Activated CD4-positive, alpha-beta T cell treated with anti-CD3 and anti-CD28 coated beads for 1 hour (primary cell): ENCODE data around the gene COLEC12.

Experiments used
- DNase-seq: peaks from one replicate; pipeline ENCODE4 v3.0.0-alpha.2; 2020

Gene COLEC12

DNA sequence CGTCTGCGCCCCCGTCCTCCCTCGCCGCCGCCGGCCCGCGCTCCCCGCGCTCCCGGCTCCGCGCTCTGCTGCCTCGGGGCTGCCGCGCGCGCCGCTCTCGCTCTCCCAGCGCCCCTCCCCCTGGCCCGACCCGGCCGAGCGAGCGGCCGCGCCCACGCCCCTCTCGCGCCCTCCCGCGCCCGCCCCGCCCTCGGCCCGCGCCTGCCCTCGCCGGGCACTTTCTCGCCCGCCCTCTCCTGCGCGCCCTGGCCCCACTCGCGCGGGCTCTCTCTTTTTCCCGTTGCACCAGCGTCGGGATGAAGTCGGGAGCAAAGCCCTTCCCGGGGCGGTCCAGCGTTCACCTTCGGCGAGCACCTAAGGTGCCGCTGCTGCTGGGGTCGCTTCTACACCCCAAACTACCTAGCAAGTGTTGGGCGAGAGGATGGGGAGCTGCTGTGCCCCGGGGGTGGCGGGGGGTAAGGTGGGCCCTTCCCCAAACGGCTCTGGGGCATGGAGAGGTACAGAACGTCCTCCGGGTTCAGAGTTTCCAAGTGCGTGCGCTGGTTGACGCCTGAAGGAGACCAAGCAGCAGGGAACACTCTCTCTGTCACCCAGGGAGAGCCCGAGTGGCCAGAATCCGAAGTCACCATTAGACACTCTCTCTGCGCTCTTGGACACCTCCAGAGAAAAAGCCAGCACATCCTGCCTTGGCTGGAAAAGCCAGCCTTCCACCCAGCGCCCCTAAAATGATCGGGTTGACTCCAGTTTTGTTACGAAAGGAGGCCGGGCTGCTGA, at the start of gene COLEC12:
Gene COLEC12 (minus strand): TSS at position 70 of the 774 bp plus-strand sequence. CDS start 187 bp downstream, outside the sequence.
- DNase-seq, result no peak

DNA sequence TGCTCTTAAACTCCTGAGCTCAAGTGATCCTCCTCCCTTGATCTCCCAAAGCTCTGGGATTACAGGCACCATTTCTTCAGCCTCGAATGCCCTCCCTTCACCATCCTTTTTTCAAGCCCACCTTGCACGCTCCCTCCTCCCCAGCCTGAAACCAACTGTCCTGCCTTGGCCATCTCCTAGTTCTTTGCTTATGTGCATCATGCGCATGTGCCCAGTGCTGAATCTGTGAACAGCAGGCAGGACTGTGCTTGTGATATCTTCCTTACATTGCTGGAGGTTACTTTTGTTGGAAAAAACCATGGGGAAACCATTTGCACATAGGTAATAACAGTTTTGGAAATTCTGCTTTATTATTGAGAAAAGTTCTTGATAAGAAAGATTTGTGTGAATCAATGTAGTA, 49.5 kb upstream of the COLEC12 start:
- no peak for DNase-seq

DNA sequence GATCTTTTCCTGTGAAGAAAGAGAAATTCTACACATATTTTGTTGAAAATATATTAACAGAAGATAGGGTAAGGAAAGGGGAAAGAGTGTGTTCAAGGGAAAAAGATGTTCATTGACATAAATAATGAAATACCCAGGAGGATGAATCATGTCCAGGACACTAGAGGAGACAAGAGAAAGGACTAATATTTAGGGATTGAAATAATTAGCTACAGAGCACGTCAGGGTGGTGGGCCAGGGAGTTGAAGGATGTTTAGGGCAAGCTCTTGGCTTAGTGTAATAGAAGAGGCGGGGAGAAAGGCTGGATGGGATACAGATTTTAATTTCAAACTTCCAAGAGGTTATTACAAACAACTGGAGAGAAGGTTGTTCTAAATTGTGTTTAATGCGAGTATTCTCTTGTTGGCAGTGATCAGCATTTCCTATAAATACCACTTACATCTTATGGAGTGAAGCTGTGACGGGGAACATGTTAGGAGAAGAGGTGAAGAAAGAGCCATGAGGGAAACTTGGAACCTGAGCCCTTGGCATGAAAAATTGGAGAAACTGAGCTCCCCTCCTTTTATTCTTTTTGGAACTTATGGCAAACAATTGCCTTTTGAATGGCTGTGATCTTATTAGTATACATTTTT, 43.1 kb upstream of the COLEC12 start:
- no peak for DNase-seq

DNA sequence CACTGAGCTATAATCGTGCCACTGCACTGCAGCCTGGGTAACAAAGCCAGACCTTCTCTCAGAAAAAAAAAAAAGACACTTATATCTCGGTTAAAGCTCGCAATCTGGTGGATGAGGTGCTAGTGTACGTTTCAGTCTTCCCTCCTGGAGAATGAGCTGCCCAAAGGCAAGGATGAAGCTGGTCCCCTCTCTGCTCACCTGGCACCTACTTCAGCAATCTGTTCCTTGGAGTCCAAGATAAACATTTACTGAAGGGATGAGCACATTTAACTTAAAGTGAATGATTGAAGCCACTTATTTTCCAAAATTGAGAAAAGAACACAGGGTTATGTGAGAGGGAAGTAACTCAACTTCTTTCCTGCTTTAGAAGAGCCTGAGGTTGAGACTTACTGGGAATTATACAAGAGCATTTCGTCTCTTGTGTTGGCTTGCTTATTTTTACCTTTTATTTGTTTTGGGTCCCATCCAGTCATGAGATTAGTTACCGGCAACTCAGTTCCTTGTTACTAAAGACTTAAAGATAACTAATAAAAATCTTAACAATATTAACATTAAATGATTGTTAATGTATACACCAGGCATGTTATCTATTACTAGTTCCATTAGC, 33.6 kb upstream of the COLEC12 start:
- no peak for DNase-seq

DNA sequence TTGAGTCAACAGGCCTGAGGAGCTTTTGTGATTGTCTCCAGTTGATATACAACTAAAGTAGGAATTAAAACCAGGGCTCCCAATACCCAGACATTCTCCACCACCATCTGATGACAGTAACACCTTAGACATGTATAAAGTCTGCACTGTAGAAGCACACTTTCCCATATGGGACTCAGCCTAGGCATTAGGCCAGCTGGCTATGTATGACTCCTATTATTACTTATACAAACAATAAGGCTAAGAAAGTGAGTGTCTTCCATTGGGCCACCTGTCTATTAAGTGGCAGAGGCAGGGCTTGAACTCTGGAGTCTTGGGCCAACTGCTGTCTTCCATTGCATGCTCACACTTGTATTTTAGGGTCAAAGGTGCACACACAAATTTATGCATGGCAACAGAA, 32.1 kb upstream of the COLEC12 start:
- DNase-seq, result no peak

DNA sequence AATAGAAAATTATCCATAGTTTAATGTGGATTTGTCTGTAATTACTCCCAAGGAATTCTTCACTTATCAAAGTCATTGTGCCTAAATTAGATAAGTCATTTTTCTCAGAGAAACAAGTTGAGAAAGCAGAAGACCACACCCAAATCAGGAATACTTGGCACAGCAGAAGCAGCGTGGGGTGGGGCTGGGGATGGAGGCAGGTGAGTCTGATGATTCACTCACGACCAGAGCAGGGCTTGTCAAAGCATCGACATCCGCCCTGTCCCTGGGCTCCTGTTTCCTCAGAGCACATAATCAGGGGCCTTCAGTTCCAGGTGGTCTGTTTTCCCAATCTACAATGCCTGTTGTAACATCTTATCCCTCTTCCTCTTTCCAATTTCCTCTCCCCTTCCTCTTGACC, 31.5 kb upstream of the COLEC12 start:
- DNase-seq, result no peak

DNA sequence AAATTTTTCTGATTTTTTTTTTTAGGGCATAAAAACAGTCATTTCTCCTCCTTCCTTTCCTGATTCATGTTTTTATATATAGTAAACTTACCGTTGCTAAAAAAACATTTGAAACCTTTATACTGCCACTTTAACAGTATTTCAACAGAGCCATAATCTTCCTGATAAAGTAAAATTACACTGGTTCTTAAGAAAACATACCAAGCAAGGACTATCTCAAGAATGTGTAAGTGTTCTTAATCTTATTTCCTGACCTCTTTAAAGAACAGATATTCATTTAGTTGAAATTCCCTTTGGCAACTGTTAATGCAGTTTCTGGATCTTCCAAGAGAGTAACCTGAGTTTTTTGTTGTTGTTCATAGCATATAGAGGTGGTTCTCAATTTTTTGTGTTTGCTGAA, 26.6 kb upstream of the COLEC12 start:
- no peak for DNase-seq

DNA sequence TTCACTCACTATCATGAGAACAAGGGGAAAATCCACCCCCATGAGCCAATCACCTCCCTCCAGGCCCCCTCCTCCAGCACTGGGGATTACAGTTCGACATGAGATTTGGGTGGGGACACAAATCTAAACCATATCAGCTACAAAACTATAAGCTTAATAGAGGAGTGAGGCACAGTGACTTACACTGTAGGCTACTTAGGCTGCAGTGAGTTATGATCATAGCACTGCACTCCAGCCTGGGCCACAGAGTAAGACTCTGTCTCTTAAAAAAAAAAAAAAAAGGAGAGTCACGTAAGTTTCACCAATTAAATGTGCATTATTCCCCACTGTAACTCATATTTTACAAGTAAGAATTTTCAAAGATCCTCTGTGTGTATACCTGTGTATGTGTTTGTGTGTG, 26.2 kb upstream of the COLEC12 start:
- DNase-seq, result no peak

DNA sequence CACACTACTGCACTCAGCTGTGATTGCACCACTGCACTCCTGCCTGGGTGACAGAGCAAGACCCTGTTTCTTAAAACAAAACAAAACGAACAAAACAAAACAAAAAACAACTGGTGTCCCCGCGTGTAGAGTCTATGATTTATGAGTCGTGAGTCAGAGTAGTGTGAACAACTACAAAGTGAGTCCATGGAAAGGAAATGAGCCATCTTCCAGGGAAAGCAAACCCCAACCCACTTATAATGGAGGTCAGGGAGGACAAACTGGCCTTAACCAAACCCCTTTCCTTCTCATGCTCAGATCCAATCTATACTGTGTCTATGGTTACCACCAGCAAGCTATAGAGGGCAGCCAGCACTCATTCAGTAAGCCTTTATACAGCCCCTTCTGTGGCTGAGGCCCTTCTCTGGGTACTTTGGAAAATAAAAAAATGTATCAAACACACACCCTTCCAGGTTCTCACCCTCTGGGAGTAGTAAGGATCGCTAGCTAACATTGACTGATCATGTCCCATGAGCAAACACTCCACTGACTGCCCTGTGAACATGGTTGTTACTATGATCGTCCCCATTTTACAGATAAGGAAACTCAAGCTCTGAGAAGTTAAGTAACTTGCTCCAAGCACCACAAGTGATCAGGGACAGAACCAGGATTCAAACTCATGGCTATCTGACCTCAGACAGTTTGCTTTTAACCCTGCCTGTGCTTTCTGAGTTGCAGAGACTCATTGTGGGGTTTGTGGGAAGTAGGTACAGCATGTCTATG, 24.7 kb upstream of the COLEC12 start:
- DNase-seq, result no peak

DNA sequence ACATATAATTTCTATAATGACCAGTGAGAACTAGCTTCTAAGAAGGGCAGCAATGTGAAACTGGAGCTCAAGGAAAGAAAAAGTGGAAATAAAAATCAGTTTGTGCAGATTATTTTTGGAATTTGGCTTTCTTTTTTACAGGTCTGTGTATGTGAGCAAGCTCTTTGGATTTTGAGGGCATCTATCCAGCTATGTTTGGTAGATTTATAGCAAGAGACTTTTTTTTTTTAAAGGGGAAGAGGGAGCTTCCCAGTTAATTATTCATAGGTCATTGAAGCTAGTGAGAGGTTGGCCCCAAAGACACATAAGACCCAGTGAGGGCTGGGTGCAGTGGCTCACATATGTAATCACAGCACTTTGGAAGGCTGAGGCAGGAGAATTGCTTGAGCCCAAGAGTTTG, 24.0 kb upstream of the COLEC12 start:
- no peak for DNase-seq

DNA sequence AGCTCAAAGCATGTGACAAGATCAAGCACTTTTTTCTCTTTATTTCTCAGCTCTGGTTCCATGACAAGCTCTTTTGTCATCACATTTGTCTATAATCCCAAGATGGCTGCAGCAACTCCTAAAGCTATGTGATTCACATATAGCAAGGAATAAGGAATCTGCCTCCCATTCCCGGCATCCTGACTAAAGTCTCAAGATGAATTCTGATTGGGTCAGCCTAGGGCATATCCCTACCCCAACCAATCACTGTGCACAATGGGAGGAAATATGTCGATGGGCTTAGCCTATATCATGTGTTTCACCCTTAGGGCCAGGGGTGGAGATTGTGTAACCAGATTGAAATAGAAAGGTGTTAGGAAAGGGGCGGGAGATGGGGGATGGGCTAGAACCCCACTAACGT, 23.1 kb upstream of the COLEC12 start:
- no peak for DNase-seq

DNA sequence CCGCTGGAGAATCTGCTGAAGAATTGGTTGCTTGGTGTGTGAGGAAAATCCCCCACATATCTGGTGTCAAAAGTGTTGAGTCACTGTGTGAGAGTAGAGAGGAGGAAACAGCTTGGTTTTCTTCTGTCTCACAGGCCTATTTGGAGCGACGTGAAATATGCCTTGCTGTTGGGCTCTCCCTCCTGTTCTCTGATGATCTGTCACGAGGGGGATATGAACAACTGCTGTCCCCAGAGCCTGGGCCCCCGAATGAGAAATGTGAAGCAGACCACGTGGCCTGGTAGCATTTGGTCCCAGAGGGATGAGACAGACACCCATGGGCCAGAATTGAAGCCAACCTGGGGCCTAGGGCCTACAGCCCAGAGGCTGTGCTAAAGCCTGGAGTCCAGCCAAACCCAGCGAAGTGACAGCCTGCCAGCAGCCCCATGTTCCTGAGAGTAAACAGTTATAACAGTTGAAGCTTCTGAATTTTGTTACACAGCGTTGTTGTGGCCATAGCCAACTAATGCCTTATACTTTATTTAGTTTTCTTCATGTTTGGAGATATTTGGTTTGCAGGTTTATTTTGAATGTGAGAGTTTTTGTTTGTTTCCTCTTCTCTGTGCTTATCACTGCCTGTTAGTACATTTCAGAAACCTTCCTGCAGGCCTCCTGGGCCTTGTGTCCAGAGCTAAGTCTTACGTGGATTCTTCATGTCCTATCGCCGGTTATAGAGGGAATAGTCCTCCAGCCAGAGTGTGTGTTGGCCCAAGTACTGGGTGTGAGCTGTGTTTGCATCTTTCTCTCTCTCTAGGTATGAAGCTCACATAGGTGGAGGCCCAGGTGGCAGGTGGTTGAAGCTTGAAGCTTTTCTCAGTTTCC, 18.7 kb upstream of the COLEC12 start:
- DNase-seq, result no peak

DNA sequence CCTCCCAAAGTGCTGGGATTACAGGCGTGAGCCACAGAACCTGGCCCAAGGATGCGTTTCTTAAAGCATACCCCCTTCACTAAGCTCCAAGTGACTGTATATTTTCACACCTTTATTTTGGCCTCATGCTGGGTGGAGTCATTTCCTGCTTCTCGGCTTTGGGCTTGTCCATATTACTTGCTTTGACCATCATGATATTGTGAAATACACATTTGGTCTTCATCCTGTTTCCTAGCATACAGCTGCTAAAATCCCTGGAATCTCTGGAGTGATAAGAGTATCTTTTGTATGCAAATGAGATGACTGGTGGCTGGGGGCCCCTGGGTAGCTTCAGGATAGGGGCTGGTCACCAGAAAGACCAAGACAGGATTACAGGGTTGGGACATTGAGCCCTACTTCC, 17.6 kb upstream of the COLEC12 start:
- no peak for DNase-seq

DNA sequence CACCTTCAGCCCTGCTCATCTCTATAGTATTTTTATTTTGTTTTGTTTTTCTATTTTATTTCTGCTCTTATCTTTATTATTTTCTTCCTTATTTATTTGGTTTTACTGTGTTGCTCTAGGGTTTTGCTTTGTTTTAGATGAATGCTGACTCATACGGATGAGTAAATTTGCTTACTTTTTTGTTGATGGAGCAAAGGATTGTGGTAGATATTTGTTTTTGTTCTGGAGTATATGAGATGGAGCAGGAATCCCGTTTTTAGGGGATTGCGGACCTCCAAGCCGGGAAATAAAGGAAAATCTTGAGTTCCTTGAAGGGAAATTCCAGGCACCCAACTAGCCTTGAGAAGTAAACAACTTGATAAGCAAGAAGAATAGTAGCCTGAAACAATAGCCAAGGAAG, 15.3 kb upstream of the COLEC12 start:
- no peak for DNase-seq

DNA sequence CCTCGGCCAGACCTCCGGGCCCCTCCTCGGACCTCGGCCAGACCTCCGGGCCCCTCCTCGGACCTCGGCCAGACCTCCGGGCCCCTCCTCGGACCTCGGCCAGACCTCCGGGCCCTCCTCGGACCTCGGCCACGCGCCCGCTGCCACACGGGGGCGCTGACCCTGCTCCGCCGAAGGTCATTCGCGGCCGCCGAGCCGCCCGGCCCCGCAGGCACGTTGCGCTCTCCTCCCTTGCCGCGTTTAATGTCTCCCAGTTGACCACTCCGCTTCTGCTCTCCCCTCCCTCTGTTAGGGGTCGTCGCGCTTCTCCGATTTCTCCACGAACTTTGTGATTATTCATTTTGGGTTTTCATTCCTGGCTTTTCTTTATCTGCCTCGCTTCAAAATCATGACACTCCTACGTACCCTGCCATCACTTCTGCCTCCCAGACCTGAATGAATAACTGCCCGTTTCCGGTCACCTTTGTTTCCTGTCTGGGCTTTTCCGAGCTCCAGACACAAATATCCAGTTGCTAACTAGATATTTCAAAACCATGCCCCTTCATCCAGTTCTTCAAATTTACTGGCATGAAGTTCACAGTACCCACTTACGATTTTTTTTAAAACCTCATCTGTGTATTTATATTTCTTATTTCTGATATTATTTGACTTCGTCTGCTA, 14.8 kb upstream of the COLEC12 start:
- DNase-seq, result no peak

DNA sequence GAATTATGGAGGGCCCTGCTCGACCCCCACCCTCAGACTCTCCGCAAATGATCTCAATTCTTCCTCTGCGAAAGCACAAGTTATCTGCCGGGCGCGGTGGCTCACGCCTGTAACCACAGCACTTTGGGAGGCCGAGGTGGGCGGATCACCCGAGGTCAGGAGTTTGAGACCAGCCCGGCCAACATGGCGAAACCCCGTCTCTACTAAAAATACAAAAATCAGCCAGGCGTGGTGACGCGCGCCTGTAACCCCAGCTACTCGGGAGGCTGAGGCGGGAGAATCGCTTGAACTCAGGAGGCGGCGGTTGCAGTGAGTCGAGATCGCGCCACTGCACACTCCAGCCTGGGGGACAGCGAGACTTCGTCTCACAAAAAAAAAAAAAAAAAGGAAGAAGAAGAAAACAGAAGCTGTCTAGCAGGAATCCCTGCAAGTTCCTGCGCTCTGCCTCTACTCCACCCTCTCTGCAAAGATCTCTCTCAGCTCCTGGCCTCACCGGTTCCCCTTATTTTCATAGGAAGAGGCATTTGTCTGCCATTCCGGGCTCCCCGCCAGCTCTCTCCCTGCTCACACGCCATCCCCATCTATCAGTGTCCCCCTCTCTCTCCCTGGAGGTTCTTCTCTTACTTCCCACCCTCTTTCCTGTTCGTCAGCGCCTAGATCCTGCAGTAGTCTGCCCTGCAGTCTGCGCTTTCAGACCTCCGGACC, 13.5 kb upstream of the COLEC12 start:
- no peak for DNase-seq

DNA sequence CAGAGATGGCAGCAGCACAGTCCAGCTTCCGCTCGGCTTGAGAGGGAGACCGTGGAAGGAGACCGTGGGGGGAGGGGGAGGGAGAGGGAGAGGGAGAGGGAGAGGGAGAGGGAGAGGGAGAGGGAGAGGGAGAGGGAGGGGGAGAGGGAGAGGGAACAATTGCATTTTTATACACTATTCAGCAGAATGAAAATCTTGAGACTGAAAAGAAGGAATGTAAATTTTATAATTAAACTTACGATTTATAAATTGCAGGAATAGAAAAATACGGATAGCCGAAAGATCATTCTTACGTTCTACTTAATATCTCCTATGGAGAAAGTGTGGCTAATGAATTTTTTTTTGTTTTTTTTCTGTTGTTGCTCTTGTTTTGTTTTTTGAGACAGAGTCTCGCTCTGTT, 12.5 kb upstream of the COLEC12 start:
- no peak for DNase-seq

DNA sequence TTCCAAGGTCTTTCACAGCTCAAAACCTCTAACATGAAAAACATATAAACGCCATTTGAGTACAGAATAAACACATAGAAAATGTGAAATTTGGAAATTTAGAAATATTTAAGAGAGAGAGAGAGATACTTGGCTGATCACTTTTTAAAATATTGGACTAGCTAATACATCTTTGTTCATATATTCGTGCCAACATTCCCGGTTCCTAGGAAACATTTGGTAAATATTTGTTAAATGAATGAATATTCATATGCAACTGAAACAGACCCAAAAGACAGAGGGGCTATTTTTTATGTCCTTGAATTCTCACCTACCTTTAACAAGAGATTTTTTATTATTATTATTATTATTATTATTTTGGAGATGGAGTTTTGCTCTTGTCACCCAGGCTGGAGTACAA, 8.3 kb upstream of the COLEC12 start:
- no peak for DNase-seq

DNA sequence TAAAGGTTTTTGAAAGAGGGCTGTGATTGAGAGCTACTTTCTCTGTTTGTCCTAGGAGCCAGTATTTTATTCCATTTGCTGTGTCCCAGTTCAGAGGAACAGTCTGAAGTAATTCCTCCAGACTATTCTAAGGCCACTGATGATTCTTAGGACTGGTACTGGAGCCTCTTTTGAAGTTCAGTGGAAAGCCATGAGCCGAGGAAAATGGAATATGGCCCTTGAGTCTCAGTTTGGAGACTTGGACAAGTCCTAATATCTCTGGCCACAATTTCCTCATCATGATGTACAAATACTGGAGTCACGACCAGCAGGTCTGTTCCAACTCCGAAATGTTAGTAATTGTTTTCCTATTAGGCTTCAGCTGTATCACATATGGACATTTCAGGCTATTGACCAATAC, 7.1 kb upstream of the COLEC12 start:
- DNase-seq, result no peak

DNA sequence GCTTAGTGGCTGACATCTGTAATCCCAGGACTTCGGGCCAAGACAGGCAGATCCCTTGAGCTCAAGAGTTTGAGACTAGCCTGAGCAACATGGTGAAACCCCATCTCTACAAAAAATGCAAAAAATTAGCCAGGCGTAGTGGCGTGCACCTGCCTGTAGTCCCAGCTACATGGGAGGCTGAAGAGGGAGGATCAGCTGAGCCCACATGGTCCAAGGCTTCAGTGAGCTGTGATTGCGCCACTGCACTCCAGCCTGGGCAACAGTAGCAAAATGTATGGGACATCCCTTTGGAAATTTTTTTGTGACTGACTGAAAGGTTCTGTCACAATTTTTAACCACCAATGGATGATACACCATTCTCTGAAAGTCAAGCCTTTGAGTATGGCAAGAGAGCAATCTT, 6.3 kb upstream of the COLEC12 start:
- no peak for DNase-seq

DNA sequence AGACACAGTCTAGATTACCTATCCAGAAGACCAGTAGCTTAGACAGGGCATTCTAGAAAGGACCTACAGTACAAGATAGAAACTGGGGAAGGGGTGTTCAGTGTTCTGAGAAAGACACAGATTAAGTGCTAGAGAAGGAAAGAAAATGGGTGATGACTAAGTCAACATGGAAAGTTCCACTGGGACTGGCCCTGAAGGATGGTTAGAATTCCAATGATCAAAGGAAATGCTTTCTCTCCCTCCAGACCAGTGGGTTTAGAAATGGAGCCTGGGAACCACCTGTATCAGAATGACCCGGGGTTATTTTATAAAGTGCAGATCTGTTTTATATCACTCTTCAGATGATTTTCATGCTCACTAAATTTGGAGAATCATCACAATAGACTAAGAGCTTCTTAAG, 5.8 kb upstream of the COLEC12 start:
- DNase-seq, result no peak
